Right atrium auricular region (tissue), 2 donors: ENCODE results near the gene TNS4. TPM values are rescaled to one million over a fixed set of nuclear protein-coding genes. Genes with fewer than 3 reads are reported as not detected.

Experiments used
- DNase-seq: peaks from one replicate; pipeline ENCODE4 v3.0.0-alpha.2; 2019; ENCODE audit warnings: low spot score
- H3K27ac ChIP-seq, 2 donors: fragments of 200-600 bp; sonication (generic); 1 replicate in 1 of 2; 2 replicates in 1 of 2; pipeline ENCODE4 v1.5.1; 2016 to 2019
- H3K27me3 ChIP-seq, 2 donors: fragments of 200-600 bp; sonication (generic); one replicate each; pipeline versions ENCODE4 v1.5.1 to v1.6.0; 2017 to 2019
- H3K36me3 ChIP-seq: fragments of 200-600 bp; sonication (generic); one replicate; pipeline ENCODE4 v1.5.1; 2016
- H3K4me1 ChIP-seq, 2 donors: fragments of 200-600 bp; sonication (generic); one replicate each; pipeline versions ENCODE4 v1.5.1 to v1.6.0; 2017 to 2019
- H3K4me3 ChIP-seq, 2 donors: fragments of 200-600 bp; sonication (generic); 1 replicate in 1 of 2; 2 replicates in 1 of 2; pipeline ENCODE4 v1.5.1; 2017 to 2019; ENCODE audit warnings: mild to moderate bottlenecking in 1 of 2, moderate library complexity in 1 of 2
- H3K9me3 ChIP-seq, 2 donors: fragments of 200-600 bp; sonication (generic); one replicate each; pipeline ENCODE4 v1.5.1; 2019
- CTCF ChIP-seq, 2 donors: fragments of 200-600 bp; sonication (generic); IDR thresholded peaks; one replicate each; pipeline ENCODE4 v1.5.1; 2019; ENCODE audit warnings: antibody characterized with exemption in 2 of 2
- total RNA-seq, 2 donors: library from RNA; depleted of rRNA; stranded (reverse); fragments of >200 nt; gene quantifications; one replicate each; pipeline ENCODE4 v1.1.0, GENCODE V29; 2016

Gene TNS4
- total RNA-seq, 2 donors from 2014 or later: not detected

GRCh38 chr17:40450175-40450574, 51.2 kb downstream of the TNS4 start:
- Histone ChIP-seq H3K27ac (peak overlapping the region; percentile 69 to 91), H3K27me3 (no peaks in the 10 kb centered on the region), H3K4me3 (no peak overlapping the region), H3K36me3 (peaks cover 20% of the 10 kb centered on the region), H3K4me1 (peaks cover 0 to 77% of the 10 kb centered on the region in 2 donors), H3K9me3 (no peaks in the 10 kb centered on the region)
- DNase-seq: no peak
- peak; percentile 46 to 60 for TF ChIP-seq CTCF (IDR thresholded peaks at IDR 0.05)

GRCh38 chr17:40448639-40449261, 52.7 kb downstream of the TNS4 start:
- TF ChIP-seq CTCF (IDR thresholded peaks at IDR 0.05): no peak
- no peak for DNase-seq
- peak overlapping the region; percentile 89 to 91 for H3K27ac ChIP-seq
- H3K4me1 ChIP-seq: peaks cover 0 to 76% of the 10 kb centered on the region in 2 donors
- no peaks in the 10 kb centered on the region for H3K27me3 ChIP-seq
- H3K4me3 ChIP-seq: peak overlapping the region in 1 of 2 donors; percentile 70
- no peaks in the 10 kb centered on the region for H3K9me3 ChIP-seq
- H3K36me3 ChIP-seq: peaks cover 5% of the 10 kb centered on the region

GRCh38 chr17:40448213-40448638, 53.2 kb downstream of the TNS4 start:
- H3K9me3 ChIP-seq: no peaks in the 10 kb centered on the region
- peak overlapping the region; percentile 89 to 91 for H3K27ac ChIP-seq
- TF ChIP-seq CTCF (IDR thresholded peaks at IDR 0.05): no peak
- H3K36me3 ChIP-seq: peaks cover under 1% of the 10 kb centered on the region
- H3K27me3 ChIP-seq: no peaks in the 10 kb centered on the region
- DNase-seq: no peak
- H3K4me1 ChIP-seq: peaks cover 0 to 70% of the 10 kb centered on the region in 2 donors
- peak overlapping the region; percentile 15 to 70 for H3K4me3 ChIP-seq

GRCh38 chr17:40447806-40448205, 53.6 kb downstream of the TNS4 start:
- peak overlapping the region; percentile 15 to 70 for H3K4me3 ChIP-seq
- H3K27me3 ChIP-seq: no peaks in the 10 kb centered on the region
- H3K4me1 ChIP-seq: peaks cover 0 to 67% of the 10 kb centered on the region in 2 donors
- no peaks in the 10 kb centered on the region for H3K9me3 ChIP-seq
- H3K36me3 ChIP-seq: no peaks in the 10 kb centered on the region
- no peak for DNase-seq
- H3K27ac ChIP-seq: peak overlapping the region; percentile 89 to 91
- TF ChIP-seq CTCF (IDR thresholded peaks at IDR 0.05): no peak

GRCh38 chr17:40447148-40447644, 54.2 kb downstream of the TNS4 start:
- H3K4me1 ChIP-seq: peaks cover 0 to 67% of the 10 kb centered on the region in 2 donors

More at GRCh38 chr17:40447148-40447644, 54.2 kb downstream of the TNS4 start:
- TF ChIP-seq CTCF (IDR thresholded peaks at IDR 0.05): no peak
- H3K27ac ChIP-seq: peak overlapping the region; percentile 89 to 91
- peak overlapping the region; percentile 29 to 70 for H3K4me3 ChIP-seq
- no peak for DNase-seq
- no peaks in the 10 kb centered on the region for H3K27me3 ChIP-seq
- no peaks in the 10 kb centered on the region for H3K36me3 ChIP-seq
- no peaks in the 10 kb centered on the region for H3K9me3 ChIP-seq
